GM23248 (cell line): ENCODE data around the gene STAT6.

Source experiments
- EZH2 ChIP-seq: fragments of 200-600 bp; sonication (generic); IDR thresholded peaks from 2 replicates; pipeline ENCODE4 v1.6.1; 2018; ENCODE audit warnings: antibody characterized with exemption, mild to moderate bottlenecking; ENCODE audit not compliant: insufficient read depth, poor library complexity, severe bottlenecking
- EZH2phosphoT487 ChIP-seq: fragments of 200-600 bp; sonication (generic); IDR thresholded peaks from 2 replicates; pipeline ENCODE4 v1.6.1; 2018; ENCODE audit warnings: antibody characterized with exemption, moderate library complexity, mild to moderate bottlenecking, low read depth; ENCODE audit not compliant: insufficient read depth

DNA sequence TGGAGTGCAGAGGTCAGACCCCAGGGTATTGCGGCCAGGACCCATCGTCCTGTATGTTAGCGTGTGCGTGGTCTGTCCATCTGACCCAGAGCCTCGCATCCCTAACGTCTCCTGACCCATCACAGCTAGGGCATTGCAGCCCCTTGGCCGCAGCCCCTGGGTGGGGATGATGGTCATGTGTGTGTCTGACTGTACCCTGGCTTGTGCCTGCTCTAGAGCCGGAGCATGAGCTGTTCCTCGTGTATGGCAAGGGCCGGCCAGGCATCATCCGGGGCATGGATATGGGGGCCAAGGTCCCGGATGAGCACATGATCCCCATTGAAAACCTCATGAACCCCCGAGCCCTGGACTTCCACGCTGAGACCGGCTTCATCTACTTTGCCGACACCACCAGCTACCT, 47.0 kb upstream of the STAT6 start:
- TF ChIP-seq EZH2phosphoT487 (no peak), EZH2 (no peak)
